ENCODE results near the gene MAB21L4.

DNA sequence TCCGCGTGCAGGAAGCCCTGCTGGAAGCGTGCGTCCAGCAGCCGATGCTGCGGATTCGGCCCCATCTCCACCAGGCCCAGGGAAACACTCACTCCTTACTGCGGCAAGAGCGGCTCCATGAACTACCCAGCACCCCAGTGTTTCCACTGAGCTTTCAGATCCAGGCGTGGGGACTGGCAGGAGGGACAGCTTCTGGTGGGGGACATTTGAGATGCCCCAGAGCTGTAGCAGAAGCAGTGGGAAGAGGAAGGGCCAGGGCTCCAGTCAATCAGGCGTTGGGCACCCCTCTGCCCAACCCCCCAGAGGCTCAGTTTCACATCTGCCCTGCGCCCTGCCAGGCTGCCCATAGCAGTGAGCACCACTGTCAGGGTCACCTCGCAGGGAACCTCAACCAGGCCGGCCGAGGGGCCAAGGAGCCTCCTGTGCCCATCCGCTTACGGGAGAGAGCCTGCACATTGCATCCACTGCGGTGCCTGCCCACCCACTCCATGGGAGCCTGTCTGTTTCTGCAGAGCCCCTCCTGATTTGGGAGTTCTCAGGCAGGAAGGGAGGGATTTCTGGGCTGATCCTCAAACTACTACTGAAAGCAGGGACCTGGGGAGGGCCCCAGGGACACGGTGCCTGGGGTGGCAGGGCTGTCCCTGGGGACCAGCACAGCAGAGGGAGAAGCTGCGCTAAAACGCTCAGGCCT, 22.7 kb downstream of the MAB21L4 start:
- TF ChIP-seq, protein P1, sequence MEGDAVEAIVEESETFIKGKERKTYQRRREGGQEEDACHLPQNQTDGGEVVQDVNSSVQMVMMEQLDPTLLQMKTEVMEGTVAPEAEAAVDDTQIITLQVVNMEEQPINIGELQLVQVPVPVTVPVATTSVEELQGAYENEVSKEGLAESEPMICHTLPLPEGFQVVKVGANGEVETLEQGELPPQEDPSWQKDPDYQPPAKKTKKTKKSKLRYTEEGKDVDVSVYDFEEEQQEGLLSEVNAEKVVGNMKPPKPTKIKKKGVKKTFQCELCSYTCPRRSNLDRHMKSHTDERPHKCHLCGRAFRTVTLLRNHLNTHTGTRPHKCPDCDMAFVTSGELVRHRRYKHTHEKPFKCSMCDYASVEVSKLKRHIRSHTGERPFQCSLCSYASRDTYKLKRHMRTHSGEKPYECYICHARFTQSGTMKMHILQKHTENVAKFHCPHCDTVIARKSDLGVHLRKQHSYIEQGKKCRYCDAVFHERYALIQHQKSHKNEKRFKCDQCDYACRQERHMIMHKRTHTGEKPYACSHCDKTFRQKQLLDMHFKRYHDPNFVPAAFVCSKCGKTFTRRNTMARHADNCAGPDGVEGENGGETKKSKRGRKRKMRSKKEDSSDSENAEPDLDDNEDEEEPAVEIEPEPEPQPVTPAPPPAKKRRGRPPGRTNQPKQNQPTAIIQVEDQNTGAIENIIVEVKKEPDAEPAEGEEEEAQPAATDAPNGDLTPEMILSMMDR (IDR thresholded peaks at IDR 0.05): no peak
- TF ChIP-seq ZFX (IDR thresholded peaks at IDR 0.05; ENCODE audit: borderline replicate concordance): no peak

Data from 22Rv1 (cell line).